Right lobe of liver (tissue), 4 donors: ENCODE results near the gene SFXN3.

Experiments
- POLR2A ChIP-seq: fragments of 450-650 bp; IDR thresholded peaks from one replicate; pipeline ENCODE4 v1.6.1; 2017; ENCODE audit warnings: antibody characterized with exemption, mild to moderate bottlenecking
- TF ChIP-seq, protein P1 (sequence below), 4 donors: fragments of 200-600 bp in 3 of 4; fragments of 450-650 bp in 1 of 4; IDR thresholded peaks; one replicate each; pipeline versions ENCODE4 v1.5.1 to v1.8.0; 2016 to 2022; ENCODE audit warnings: antibody characterized with exemption in 4 of 4, mild to moderate bottlenecking in 2 of 4
- donor health status: DM: no; HTN: no; CAD: no.
- donor health status: DM: no; HTN: no; CAD: no.
- donor health status: DM: no; HTN: yes; CAD: no.

DNA sequence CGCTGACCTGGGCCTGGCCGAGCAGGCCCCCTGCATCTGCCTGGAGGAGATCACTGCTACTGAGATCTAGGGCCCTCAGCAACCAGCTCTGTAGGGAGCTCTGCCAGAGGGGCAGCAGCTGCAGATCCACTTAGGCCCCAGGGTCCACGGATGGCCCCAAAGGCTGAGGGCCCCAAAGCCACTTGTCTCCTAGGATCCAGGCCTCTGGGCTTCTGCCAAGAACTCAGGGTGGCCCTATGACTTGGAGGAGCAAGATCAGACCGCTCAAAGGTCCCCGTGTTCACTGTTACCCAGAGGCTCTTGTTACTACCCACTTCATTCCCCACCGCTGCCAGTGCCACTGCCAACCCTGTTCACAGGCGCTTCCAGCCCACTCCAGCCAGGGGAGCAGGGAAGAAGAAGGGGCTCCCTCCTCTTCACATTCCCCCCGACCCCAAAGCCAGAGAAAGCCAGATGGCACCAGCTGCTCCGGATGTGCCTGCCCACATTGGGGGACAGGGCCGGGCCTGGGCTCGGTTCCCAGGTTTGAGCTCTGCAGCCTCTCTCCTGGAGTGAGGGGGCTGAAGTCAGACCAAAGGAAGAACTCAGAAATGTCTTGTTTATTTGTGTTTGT, 23.8 kb upstream of the SFXN3 start:
- TF ChIP-seq, protein P1, sequence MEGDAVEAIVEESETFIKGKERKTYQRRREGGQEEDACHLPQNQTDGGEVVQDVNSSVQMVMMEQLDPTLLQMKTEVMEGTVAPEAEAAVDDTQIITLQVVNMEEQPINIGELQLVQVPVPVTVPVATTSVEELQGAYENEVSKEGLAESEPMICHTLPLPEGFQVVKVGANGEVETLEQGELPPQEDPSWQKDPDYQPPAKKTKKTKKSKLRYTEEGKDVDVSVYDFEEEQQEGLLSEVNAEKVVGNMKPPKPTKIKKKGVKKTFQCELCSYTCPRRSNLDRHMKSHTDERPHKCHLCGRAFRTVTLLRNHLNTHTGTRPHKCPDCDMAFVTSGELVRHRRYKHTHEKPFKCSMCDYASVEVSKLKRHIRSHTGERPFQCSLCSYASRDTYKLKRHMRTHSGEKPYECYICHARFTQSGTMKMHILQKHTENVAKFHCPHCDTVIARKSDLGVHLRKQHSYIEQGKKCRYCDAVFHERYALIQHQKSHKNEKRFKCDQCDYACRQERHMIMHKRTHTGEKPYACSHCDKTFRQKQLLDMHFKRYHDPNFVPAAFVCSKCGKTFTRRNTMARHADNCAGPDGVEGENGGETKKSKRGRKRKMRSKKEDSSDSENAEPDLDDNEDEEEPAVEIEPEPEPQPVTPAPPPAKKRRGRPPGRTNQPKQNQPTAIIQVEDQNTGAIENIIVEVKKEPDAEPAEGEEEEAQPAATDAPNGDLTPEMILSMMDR (IDR thresholded peaks at IDR 0.05), result no peak
- no peak for TF ChIP-seq POLR2A
